Measurements from ENCODE around the gene ZNF627. TPM values are rescaled to one million over a fixed set of nuclear protein-coding genes. Genes with fewer than 3 reads are reported as not detected.

ZNF627 gene
- total and polyA plus RNA-seq, 2 of the 8 experiments (the other 6 are each of a cell fraction or from before 2014, with no cell fraction given): 7.2 to 13.7 TPM

DNA sequence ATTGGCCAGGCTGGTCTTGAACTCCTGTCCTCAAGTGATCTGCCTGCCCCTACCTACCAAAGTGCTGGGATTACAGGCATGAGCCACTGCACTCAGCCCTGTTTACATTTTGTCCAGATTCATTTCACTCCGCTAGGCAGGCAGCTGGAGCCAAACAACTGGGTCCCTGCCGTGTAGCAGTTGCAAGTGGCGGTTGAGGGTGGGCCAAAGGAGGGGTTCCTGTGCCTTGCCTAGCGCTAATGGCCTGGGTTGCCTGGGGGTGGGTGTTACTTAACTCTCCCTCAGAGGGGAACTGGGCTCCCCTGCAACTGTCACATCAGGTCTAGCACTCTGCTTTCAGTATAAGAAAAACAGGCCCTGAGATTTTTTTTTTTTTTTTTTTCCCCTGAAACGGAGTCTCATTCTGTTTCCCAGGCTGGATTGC is 27.2 kb upstream of the ZNF627 start:
- 84% methylated on average over 5 of the region's 5 CpGs; no CpG with 5 or more reads in 1 of the 2 experiments for WGBS, 2 experiments (ENCODE audit: extremely low coverage in 1 of 2, insufficient coverage in 1 of 2, insufficient read length in 1 of 2, insufficient replicate concordance in 2 of 2, low coverage in 1 of 2, low lambda C conversion rate in 2 of 2, missing lambda C conversion rate in 1 of 2)
- H2AK5ac ChIP-seq (ENCODE audit: low read depth, low read length): no peak overlapping the region
- H4K20me1 ChIP-seq (replicated peaks in 1 of 2; ENCODE audit: control insufficient read depth in 1 of 2, insufficient read depth in 2 of 2, low read length in 2 of 2): peaks cover 0 to 2% of the 10 kb centered on the region in 2 experiments
- no peak overlapping the region for H2BK12ac ChIP-seq (ENCODE audit: low read depth, low read length)
- no peak overlapping the region for H3K18ac ChIP-seq (ENCODE audit: extremely low read depth, low read length)
- FAIRE-seq (no peak), DNase-seq (ENCODE audit: low read depth in 1 of 2, low spot score in 2 of 2) (no peak)
- no peak overlapping the region for H3K9ac ChIP-seq (replicated peaks in 1 of 4; ENCODE audit: extremely low read depth in 1 of 4, low read depth in 3 of 4, low read length in 3 of 4)
- no peak overlapping the region for H4K91ac ChIP-seq (replicated peaks; ENCODE audit: insufficient read length, low read length)
- H3K4me3 ChIP-seq (ENCODE audit: extremely low read depth in 1 of 4, insufficient read depth in 2 of 4, low read depth in 3 of 4, low read length in 4 of 4): no peak overlapping the region
- TF ChIP-seq EGR1 (IDR thresholded peaks at IDR 0.05; ENCODE audit: borderline replicate concordance, low read depth, low read length) (no peak), CBX5 (IDR thresholded peaks at IDR 0.05; ENCODE audit: low read depth, low read length) (no peak), TCF12 (IDR thresholded peaks at IDR 0.05; ENCODE audit: low read depth, low read length) (no peak), PHF8 (conservative IDR thresholded peaks at IDR 0.05; ENCODE audit: low read depth, low read length) (no peak), TBP (IDR thresholded peaks at IDR 0.05; ENCODE audit: low read depth, low read length) (no peak), ASH2L (IDR thresholded peaks at IDR 0.05; ENCODE audit: low read length) (no peak), RFX5 (IDR thresholded peaks at IDR 0.05; ENCODE audit: borderline replicate concordance, low read depth, low read length) (no peak), SRF (IDR thresholded peaks at IDR 0.05; ENCODE audit: low read depth, low read length) (no peak), ZNF274 (IDR thresholded peaks at IDR 0.05; ENCODE audit: borderline replicate concordance, extremely low read depth, low read length) (no peak), HDAC6 (IDR thresholded peaks at IDR 0.05; ENCODE audit: low read depth, low read length) (no peak)
- ChIA-PET POLR2A (ENCODE audit: partially characterized antibody) (interaction anchor here (0.7 to 1.7 kb wide), 5 partner anchors 8 to 358 kb away, joined by 3 to 4 read pairs (median 4); partner anchors contain the start of gene CNN1), CTCF (ENCODE audit: partially characterized antibody) (interaction anchor here (0.8 to 4.3 kb wide), 5 partner anchors 10 to 227 kb away, joined by 3 to 19 read pairs (median 5); no protein-coding TSS in a partner anchor)
- no peak overlapping the region for H2BK5ac ChIP-seq (ENCODE audit: low read depth, low read length)
- no peak overlapping the region for H4K8ac ChIP-seq (ENCODE audit: extremely low read depth, insufficient read depth, low read length)
- H3K4ac ChIP-seq (replicated peaks; ENCODE audit: insufficient read length, low read depth, low read length): no peak overlapping the region
- H3K14ac ChIP-seq (ENCODE audit: insufficient read length): no peak overlapping the region
- H3K9me3 ChIP-seq (ENCODE audit: insufficient read depth in 2 of 2, low read depth in 1 of 2, low read length in 1 of 2): no peaks in the 10 kb centered on the region
- no peaks in the 10 kb centered on the region for H3K79me1 ChIP-seq (ENCODE audit: low read depth, low read length)
- H3K27ac ChIP-seq (ENCODE audit: low read depth, low read length): no peak overlapping the region
- no peaks in the 10 kb centered on the region for H3K23me2 ChIP-seq (ENCODE audit: low read depth, low read length)
- H3K56ac ChIP-seq (replicated peaks; ENCODE audit: insufficient read length, low read depth, low read length): no peak overlapping the region
- H3K79me2 ChIP-seq (ENCODE audit: control insufficient read depth in 1 of 2, insufficient read depth in 2 of 2, low read length in 2 of 2): no peaks in the 10 kb centered on the region
- H2AFZ ChIP-seq (ENCODE audit: low read length): no peak overlapping the region
- no peaks in the 10 kb centered on the region for H3K27me3 ChIP-seq (replicated peaks in 1 of 4; ENCODE audit: control insufficient read depth in 3 of 4, extremely low read depth in 1 of 4, insufficient read depth in 3 of 4, low read length in 3 of 4)
- no peak overlapping the region for H2BK120ac ChIP-seq (replicated peaks; ENCODE audit: low read depth, low read length)
- no peaks in the 10 kb centered on the region for H3K4me1 ChIP-seq (replicated peaks in 1 of 4; ENCODE audit: control insufficient read depth in 3 of 4, insufficient read depth in 4 of 4, low read length in 3 of 4)
- H2BK15ac ChIP-seq (ENCODE audit: low read length): no peak overlapping the region
- H4K5ac ChIP-seq (ENCODE audit: insufficient read length, low read depth, low read length): no peak overlapping the region
- H2BK20ac ChIP-seq (ENCODE audit: low read length): no peak overlapping the region
- no peak overlapping the region for H3K4me2 ChIP-seq (ENCODE audit: insufficient read depth in 1 of 2, low read depth in 2 of 2, low read length in 2 of 2)
- H3K23ac ChIP-seq (ENCODE audit: insufficient read length): no peak overlapping the region
- H3K36me3 ChIP-seq (ENCODE audit: control insufficient read depth in 2 of 4, insufficient read depth in 4 of 4, low read length in 3 of 4): no peaks in the 10 kb centered on the region
